ENCODE results near the gene IL2RG. TPM values are rescaled to one million over a fixed set of nuclear protein-coding genes. Genes with fewer than 3 reads are reported as not detected.

IL2RG gene
- polyA plus RNA-seq (2013, experiment 1 of 4), result not detected
- not detected for polyA plus RNA-seq (2013, experiment 2 of 4)
- not detected for polyA plus RNA-seq (2013, experiment 3 of 4)
- polyA plus RNA-seq (2013, experiment 4 of 4), result not detected

- 67 to 87% methylated on average over 2 to 4 of the region's 8 CpGs for WGBS, 2 experiments
- Histone ChIP-seq H3K27me3 (ENCODE audit: control insufficient read depth, insufficient read depth, low read length, poor library complexity, severe bottlenecking) (no peaks in the 10 kb centered on the region), H3K4me3 (ENCODE audit: insufficient read depth, low read depth, low read length) (no peak within 1 kb of the TSS), H3K27ac (ENCODE audit: insufficient read depth, low read depth, low read length, poor library complexity, severe bottlenecking) (no peak within 1 kb of the TSS), H3K36me3 (ENCODE audit: control insufficient read depth, insufficient read depth, low read length) (no peaks in the 10 kb centered on the region), H3K9me3 (ENCODE audit: control insufficient read depth, low read length) (no peaks in the 10 kb centered on the region), H3K4me1 (ENCODE audit: control insufficient read depth, insufficient read depth, low read length) (peaks cover 7% of the 10 kb centered on the region)
Observed at GRCh38 chrX:71111141-71111843, at the start of gene IL2RG. IL2RG (minus strand) TSS chrX:71111577; CDS start chrX:71111539, 38 bp downstream.

GRCh38 chrX:71160475-71160874 lies 49.1 kb upstream of the IL2RG start:
- no peaks in the 10 kb centered on the region for H3K27me3 ChIP-seq (ENCODE audit: control insufficient read depth, insufficient read depth, low read length, poor library complexity, severe bottlenecking)
- H3K4me3 ChIP-seq (ENCODE audit: insufficient read depth, low read depth, low read length), result no peak overlapping the region
- no peak overlapping the region for H3K27ac ChIP-seq (ENCODE audit: insufficient read depth, low read depth, low read length, poor library complexity, severe bottlenecking)
- WGBS, 2 experiments, result 85 to 91% methylated on average over 3 of the region's 3 CpGs
- no peaks in the 10 kb centered on the region for H3K4me1 ChIP-seq (ENCODE audit: control insufficient read depth, insufficient read depth, low read length)
- no peaks in the 10 kb centered on the region for H3K9me3 ChIP-seq (ENCODE audit: control insufficient read depth, low read length)
- H3K36me3 ChIP-seq (ENCODE audit: control insufficient read depth, insufficient read depth, low read length), result no peaks in the 10 kb centered on the region

GRCh38 chrX:71159335-71159734 lies 48.0 kb upstream of the IL2RG start:
- no peaks in the 10 kb centered on the region for H3K4me1 ChIP-seq (ENCODE audit: control insufficient read depth, insufficient read depth, low read length)
- no peak overlapping the region for H3K27ac ChIP-seq (ENCODE audit: insufficient read depth, low read depth, low read length, poor library complexity, severe bottlenecking)
- H3K4me3 ChIP-seq (ENCODE audit: insufficient read depth, low read depth, low read length), result no peak overlapping the region
- WGBS, 2 experiments, result 87 to 99% methylated on average over 4 to 5 of the region's 5 CpGs
- no peaks in the 10 kb centered on the region for H3K9me3 ChIP-seq (ENCODE audit: control insufficient read depth, low read length)
- H3K36me3 ChIP-seq (ENCODE audit: control insufficient read depth, insufficient read depth, low read length), result no peaks in the 10 kb centered on the region
- H3K27me3 ChIP-seq (ENCODE audit: control insufficient read depth, insufficient read depth, low read length, poor library complexity, severe bottlenecking), result no peaks in the 10 kb centered on the region

- Histone ChIP-seq H3K9me3 (ENCODE audit: control insufficient read depth, low read length) (no peaks in the 10 kb centered on the region), H3K27ac (ENCODE audit: insufficient read depth, low read depth, low read length, poor library complexity, severe bottlenecking) (no peak overlapping the region), H3K27me3 (ENCODE audit: control insufficient read depth, insufficient read depth, low read length, poor library complexity, severe bottlenecking) (no peaks in the 10 kb centered on the region), H3K36me3 (ENCODE audit: control insufficient read depth, insufficient read depth, low read length) (no peaks in the 10 kb centered on the region), H3K4me3 (ENCODE audit: insufficient read depth, low read depth, low read length) (no peak overlapping the region), H3K4me1 (ENCODE audit: control insufficient read depth, insufficient read depth, low read length) (no peaks in the 10 kb centered on the region)
- 91 to 95% methylated on average over 6 of the region's 6 CpGs for WGBS, 2 experiments
Observed at GRCh38 chrX:71158603-71159002, 47.2 kb upstream of the IL2RG start.

GRCh38 chrX:71154641-71155040 lies 43.3 kb upstream of the IL2RG start:
- H3K27ac ChIP-seq (ENCODE audit: insufficient read depth, low read depth, low read length, poor library complexity, severe bottlenecking), result no peak overlapping the region
- WGBS, 2 experiments, result 82 to 87% methylated on average over 3 of the region's 3 CpGs
- H3K4me3 ChIP-seq (ENCODE audit: insufficient read depth, low read depth, low read length), result no peak overlapping the region
- no peaks in the 10 kb centered on the region for H3K9me3 ChIP-seq (ENCODE audit: control insufficient read depth, low read length)
- no peaks in the 10 kb centered on the region for H3K4me1 ChIP-seq (ENCODE audit: control insufficient read depth, insufficient read depth, low read length)
- H3K27me3 ChIP-seq (ENCODE audit: control insufficient read depth, insufficient read depth, low read length, poor library complexity, severe bottlenecking), result no peaks in the 10 kb centered on the region
- no peaks in the 10 kb centered on the region for H3K36me3 ChIP-seq (ENCODE audit: control insufficient read depth, insufficient read depth, low read length)

GRCh38 chrX:71154196-71154595 lies 42.8 kb upstream of the IL2RG start:
- Histone ChIP-seq H3K4me3 (ENCODE audit: insufficient read depth, low read depth, low read length) (no peak overlapping the region), H3K27me3 (ENCODE audit: control insufficient read depth, insufficient read depth, low read length, poor library complexity, severe bottlenecking) (no peaks in the 10 kb centered on the region), H3K9me3 (ENCODE audit: control insufficient read depth, low read length) (no peaks in the 10 kb centered on the region), H3K27ac (ENCODE audit: insufficient read depth, low read depth, low read length, poor library complexity, severe bottlenecking) (no peak overlapping the region), H3K4me1 (ENCODE audit: control insufficient read depth, insufficient read depth, low read length) (no peaks in the 10 kb centered on the region), H3K36me3 (ENCODE audit: control insufficient read depth, insufficient read depth, low read length) (no peaks in the 10 kb centered on the region)
- WGBS, 2 experiments, result 78 to 82% methylated on average over 7 of the region's 7 CpGs

- Histone ChIP-seq H3K27ac (ENCODE audit: insufficient read depth, low read depth, low read length, poor library complexity, severe bottlenecking) (no peak overlapping the region), H3K27me3 (ENCODE audit: control insufficient read depth, insufficient read depth, low read length, poor library complexity, severe bottlenecking) (no peaks in the 10 kb centered on the region), H3K4me1 (ENCODE audit: control insufficient read depth, insufficient read depth, low read length) (peaks cover 5% of the 10 kb centered on the region), H3K4me3 (ENCODE audit: insufficient read depth, low read depth, low read length) (no peak overlapping the region), H3K36me3 (ENCODE audit: control insufficient read depth, insufficient read depth, low read length) (no peaks in the 10 kb centered on the region), H3K9me3 (ENCODE audit: control insufficient read depth, low read length) (no peaks in the 10 kb centered on the region)
- 89 to 92% methylated on average over 7 of the region's 7 CpGs for WGBS, 2 experiments
Observed at GRCh38 chrX:71151366-71151765, 40.0 kb upstream of the IL2RG start.

GRCh38 chrX:71148278-71148663 lies 36.9 kb upstream of the IL2RG start:
- no peaks in the 10 kb centered on the region for H3K36me3 ChIP-seq (ENCODE audit: control insufficient read depth, insufficient read depth, low read length)
- 83 to 91% methylated on average over 8 of the region's 8 CpGs for WGBS, 2 experiments
- H3K4me1 ChIP-seq (ENCODE audit: control insufficient read depth, insufficient read depth, low read length), result peaks cover 5% of the 10 kb centered on the region
- no peak overlapping the region for H3K4me3 ChIP-seq (ENCODE audit: insufficient read depth, low read depth, low read length)
- H3K9me3 ChIP-seq (ENCODE audit: control insufficient read depth, low read length), result no peaks in the 10 kb centered on the region
- H3K27me3 ChIP-seq (ENCODE audit: control insufficient read depth, insufficient read depth, low read length, poor library complexity, severe bottlenecking), result no peaks in the 10 kb centered on the region
- no peak overlapping the region for H3K27ac ChIP-seq (ENCODE audit: insufficient read depth, low read depth, low read length, poor library complexity, severe bottlenecking)

- Histone ChIP-seq H3K27me3 (ENCODE audit: control insufficient read depth, insufficient read depth, low read length, poor library complexity, severe bottlenecking) (no peaks in the 10 kb centered on the region), H3K4me3 (ENCODE audit: insufficient read depth, low read depth, low read length) (no peak overlapping the region), H3K36me3 (ENCODE audit: control insufficient read depth, insufficient read depth, low read length) (no peaks in the 10 kb centered on the region), H3K27ac (ENCODE audit: insufficient read depth, low read depth, low read length, poor library complexity, severe bottlenecking) (no peak overlapping the region), H3K4me1 (ENCODE audit: control insufficient read depth, insufficient read depth, low read length) (peaks cover 5% of the 10 kb centered on the region), H3K9me3 (ENCODE audit: control insufficient read depth, low read length) (no peaks in the 10 kb centered on the region)
- 90 to 93% methylated on average over 28 of the region's 28 CpGs for WGBS, 2 experiments
Observed at GRCh38 chrX:71147496-71148277, 36.3 kb upstream of the IL2RG start.

GRCh38 chrX:71144651-71145050 lies 33.3 kb upstream of the IL2RG start, which contains the start of gene NLGN3:
NLGN3 (plus strand) TSS chrX:71144841; CDS start chrX:71147750, 2,909 bp downstream.
- Histone ChIP-seq H3K9me3 (ENCODE audit: control insufficient read depth, low read length) (no peaks in the 10 kb centered on the region), H3K4me1 (ENCODE audit: control insufficient read depth, insufficient read depth, low read length) (peaks cover 5% of the 10 kb centered on the region), H3K27ac (ENCODE audit: insufficient read depth, low read depth, low read length, poor library complexity, severe bottlenecking) (no peak within 1 kb of the TSS), H3K27me3 (ENCODE audit: control insufficient read depth, insufficient read depth, low read length, poor library complexity, severe bottlenecking) (no peaks in the 10 kb centered on the region), H3K36me3 (ENCODE audit: control insufficient read depth, insufficient read depth, low read length) (no peaks in the 10 kb centered on the region), H3K4me3 (ENCODE audit: insufficient read depth, low read depth, low read length) (peak within 1 kb of the TSS; percentile 51)
- 1 to 2% methylated on average over 28 of the region's 28 CpGs for WGBS, 2 experiments

Measured in ectodermal cell (in vitro differentiated cells).